Stimulated activated CD4-positive, alpha-beta T cell treated with anti-CD3 and anti-CD28 coated beads, Interleukin-2, amount 100 ng/mL, for 48 hours (primary cell): Measurements from ENCODE around the gene OASL.
"Not testable (repeated sequence)": the region's sequence is repeated elsewhere in the genome, so short reads cannot be mapped to it uniquely, and the experiment has no call there.

Experiments
- DNase-seq, 2 donors: peaks; one replicate each; pipeline ENCODE4 v3.0.0-alpha.2; 2020

Gene OASL

GRCh38 chr12:121059031-121059898 lies 20.2 kb upstream of the OASL start:
- DNase-seq: no peak

DNA sequence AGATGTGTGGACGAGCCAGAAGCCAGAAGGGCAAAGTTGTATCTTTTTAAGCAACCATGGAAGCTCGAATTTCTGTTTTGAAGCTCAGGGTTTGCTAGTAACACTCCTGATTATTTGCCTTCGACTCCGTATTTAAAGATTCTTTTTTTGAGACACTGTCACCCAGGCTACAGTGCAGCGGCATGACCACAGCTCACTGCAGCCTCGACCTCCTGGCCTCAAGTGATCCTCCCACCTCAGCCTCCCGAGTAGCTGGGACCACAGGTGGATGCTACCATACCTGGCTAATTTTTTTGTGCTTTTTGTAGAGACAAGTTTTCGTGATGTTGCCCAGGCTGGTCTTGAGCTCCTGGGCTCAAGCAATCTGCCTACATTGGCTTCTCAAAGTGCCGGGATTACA lies 18.7 kb upstream of the OASL start:
- no peak for DNase-seq

DNA sequence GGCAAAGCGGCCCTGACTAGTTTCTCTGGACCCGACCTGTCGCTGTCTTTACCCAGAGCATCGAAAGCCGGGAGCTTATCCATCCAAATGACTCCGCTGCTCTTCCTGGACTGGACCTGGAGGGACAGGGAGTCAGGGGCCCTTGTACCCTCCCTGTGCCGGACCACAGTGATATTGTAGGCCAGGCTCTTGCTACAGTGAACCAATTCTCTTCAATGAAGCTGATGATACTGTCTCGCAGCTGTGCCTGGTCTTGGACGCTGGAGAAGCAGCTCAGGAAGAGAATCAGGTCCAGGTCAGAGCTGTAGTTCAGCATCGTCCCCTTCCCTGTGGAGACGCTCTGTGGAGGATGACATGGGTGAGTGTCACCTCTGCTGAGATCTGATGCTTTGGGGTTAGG lies 14.7 kb upstream of the OASL start:
- no peak for DNase-seq

GRCh38 chr12:121050725-121051124 lies 11.7 kb upstream of the OASL start:
- no peak for DNase-seq

DNA sequence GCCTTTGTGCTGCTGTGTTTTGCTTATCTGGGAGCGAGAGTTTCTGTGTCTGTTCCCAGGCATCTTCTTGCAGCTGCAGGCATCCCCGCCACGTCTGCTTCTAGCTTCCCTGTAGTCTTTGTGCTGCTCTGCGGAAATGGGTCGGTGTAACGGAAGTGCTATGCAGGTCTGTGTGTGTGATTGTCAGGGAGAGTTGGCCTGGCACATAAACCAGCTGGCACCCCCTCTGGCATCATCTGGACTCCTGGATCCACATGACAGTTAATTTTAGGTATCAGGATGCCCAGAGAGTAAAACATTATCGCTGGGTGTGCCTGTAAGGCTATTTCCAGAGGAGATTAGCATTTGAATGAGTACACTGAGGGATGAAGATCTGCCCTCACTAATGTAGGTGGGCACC lies 9.4 kb upstream of the OASL start:
- DNase-seq: no peak

GRCh38 chr12:121047400-121047799 lies 8.4 kb upstream of the OASL start:
- DNase-seq: not testable (repeated sequence)

DNA sequence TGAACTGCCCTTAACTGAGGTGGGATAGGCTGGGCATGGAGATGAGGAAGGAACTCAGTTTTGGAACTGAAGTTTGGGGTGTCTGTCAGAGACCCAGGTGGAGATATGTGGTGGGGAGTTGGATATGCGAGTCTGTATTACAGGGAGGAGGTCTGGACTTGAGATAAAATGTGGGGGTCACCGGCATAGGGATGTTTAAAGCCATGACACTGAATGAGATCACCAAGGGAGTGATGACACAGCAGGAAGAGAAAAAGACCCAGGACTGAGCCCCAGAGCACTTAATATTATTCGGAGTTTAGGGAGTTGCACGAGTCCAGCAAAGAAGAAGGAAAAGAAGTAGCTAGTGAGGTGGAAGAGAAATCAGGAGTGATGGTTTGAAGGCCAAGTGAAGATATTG lies 4.0 kb upstream of the OASL start:
- DNase-seq: no peak

DNA sequence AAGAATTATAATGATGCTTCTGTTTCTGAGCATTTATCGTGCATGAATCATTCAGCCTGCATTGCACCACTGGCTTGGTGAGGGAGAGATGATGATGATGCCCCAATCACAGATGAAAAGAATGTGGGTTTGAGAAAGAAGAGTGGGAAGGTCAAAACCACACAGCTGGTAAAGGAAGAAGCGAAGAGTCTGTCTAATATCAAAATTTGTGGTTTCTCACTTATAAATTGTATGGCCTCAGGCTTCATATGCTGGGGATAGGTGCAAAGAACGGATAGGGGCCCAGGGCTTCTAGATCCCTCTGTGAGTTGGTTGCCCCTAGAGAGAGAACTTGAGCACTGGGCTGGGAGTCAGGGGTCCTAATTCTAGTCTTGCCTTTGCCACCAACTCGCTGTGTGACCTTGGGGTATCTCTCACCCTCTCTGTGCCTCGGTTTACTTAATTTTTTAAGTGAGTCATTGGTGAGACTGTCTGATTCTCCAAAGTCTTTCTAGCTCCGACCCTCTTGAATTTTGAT lies 2.2 kb downstream of the OASL start:
- peak in 1 of 2 donors; percentile 29 for DNase-seq

- DNase-seq: no peak
These were observed 4.3 kb downstream of the OASL start for GRCh38 chr12:121034616-121035305.

DNA sequence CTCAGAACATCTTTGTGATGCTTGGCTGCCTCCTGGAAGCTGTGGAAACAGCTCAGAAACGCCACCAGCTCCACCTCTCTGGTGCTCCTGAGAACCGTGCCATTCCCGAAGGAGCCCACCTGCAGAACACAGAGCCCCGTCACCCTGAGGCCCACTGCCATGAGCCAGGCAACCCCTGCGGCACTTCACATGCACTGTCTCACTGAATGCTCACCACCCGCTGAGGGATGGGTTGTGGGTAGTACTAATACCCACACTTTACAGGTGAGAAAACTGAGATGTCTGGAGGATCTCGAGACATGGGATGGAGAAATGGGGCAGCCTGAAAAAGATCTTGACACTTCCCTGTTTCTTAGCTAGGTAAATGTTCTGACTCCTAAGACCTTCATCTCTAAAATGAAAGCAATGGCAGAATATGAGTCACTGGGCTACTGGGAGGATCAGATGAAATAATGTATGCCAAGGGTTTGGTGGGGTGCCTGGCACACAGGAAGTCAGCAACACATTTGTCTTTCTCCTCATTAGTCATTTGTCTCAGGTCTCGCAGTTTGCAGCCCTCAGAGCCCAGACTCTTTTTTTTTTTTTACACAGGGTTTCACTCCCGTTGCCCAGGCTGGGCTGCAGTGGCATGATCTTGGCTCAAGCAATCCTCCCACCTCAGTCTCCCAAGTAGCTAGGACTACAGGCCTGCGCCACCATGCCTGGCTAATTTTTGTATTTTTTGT lies 5.3 kb downstream of the OASL start:
- peak; percentile 38 to 40 for DNase-seq

DNA sequence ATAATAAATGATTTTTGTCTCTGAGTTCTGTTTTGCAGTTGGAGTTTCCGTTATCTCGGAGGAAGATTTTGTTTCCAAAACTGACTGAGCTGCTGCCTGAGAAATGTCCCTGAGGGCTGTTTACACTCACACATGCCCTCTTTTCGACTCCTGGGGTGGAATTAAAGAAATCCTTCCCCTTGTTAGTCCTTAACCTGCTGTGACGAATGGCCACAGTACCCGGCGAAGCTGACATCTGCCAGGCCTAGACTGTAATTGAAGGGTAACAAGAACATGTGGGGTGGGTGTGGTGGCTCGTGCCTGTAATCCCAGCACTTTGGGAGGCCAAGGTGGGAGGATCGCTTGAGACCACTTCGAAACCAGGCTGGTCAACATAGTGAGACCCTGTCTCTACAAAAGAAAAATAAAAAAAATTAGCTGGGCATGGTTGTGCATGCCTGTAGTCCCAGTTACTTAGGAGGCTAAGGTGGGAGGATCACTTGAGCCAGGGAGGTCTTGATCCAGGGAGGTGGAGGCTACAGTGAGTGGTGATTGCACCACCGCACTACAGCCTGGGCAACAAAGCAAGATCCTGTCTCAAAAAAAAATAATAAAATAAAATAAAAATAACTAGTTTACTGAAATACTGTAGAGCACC lies 8.4 kb downstream of the OASL start:
- DNase-seq: no peak

GRCh38 chr12:121026274-121027045 lies 12.6 kb downstream of the OASL start:
- no peak for DNase-seq

GRCh38 chr12:121025442-121026226 lies 13.4 kb downstream of the OASL start:
- DNase-seq: no peak

DNA sequence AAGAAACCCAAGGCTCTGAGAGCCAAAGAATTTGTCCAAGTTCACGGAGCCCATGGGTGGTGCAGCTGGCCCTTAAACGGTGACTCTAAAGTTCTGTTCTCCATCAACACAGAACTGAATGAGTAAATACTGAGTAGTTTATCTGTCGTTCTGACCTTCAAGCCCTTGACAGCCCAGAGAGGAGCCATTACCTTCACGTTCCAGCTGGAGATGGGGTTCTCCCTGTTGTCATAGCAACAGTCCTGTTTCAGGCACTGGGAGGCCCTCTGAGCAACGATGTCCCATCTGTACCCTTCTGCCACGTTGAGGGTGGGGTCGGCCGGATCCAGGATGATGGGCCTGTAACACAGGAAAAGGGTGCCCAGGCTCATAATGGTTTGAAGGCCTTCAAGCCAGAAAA lies 15.2 kb downstream of the OASL start:
- no peak for DNase-seq

DNA sequence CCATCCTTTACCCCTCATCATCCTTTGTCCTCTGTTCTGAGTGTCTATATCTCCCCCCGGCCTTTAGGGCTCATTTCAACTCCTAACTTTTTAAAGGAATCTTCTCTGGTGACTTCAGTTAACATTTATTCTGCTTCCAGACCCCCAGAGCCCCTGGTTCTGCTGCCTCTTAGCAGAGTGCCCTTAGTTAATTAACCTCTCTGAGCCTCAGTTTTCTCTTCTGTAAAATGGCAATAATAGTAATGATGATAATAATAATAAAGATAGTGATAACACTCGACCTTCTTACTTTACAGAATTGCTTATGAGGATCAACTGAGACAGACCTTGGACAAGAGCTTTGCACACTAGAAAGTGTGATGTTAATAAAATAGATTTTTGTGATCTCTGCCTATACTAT lies 16.3 kb downstream of the OASL start:
- DNase-seq: no peak

GRCh38 chr12:121021754-121022153 lies 17.3 kb downstream of the OASL start:
- no peak for DNase-seq

GRCh38 chr12:121018860-121019617 lies 20.0 kb downstream of the OASL start:
- no peak for DNase-seq

- DNase-seq: no peak
These were observed 21.0 kb downstream of the OASL start for GRCh38 chr12:121017966-121018491.

- DNase-seq: peak; percentile 85 to 88
These were observed 22.9 kb downstream of the OASL start, which contains the start of gene C12orf43 for GRCh38 chr12:121015825-121016766. Gene C12orf43 (minus strand): TSS chr12:121016487. CDS start chr12:121016474, 13 bp downstream.
